Upper lobe of left lung (tissue), 6 donors: ENCODE measurements around the gene ANO3. TPM values are rescaled to one million over a fixed set of nuclear protein-coding genes. Genes with fewer than 3 reads are reported as not detected.

Source experiments
- ATAC-seq, 2 donors: fragments of 200-7000 bp; cut with Tn5 transposase; one replicate each; pipeline ENCODE4 v1.9.1; 2022; ENCODE audit warnings: mild to moderate bottlenecking in 2 of 2, moderate library complexity in 2 of 2; ENCODE audit not compliant: low FRiP score in 2 of 2
- DNase-seq, 2 donors: peaks; one replicate each; pipeline ENCODE4 v3.0.0-alpha.2; 2019 to 2020
- H3K27ac ChIP-seq, 4 donors: fragments of 200-600 bp; sonication (generic); one replicate each; pipeline ENCODE4 v1.5.1; 2016 to 2019
- H3K27me3 ChIP-seq, 4 donors: fragments of 200-600 bp; sonication (generic); one replicate each; pipeline ENCODE4 v1.5.1; 2017 to 2019
- H3K36me3 ChIP-seq, 4 donors: fragments of 200-600 bp; sonication (generic); one replicate each; pipeline ENCODE4 v1.5.1; 2016 to 2019
- H3K4me1 ChIP-seq, 4 donors: fragments of 200-600 bp; sonication (generic); one replicate each; pipeline ENCODE4 v1.5.1; 2018 to 2019
- H3K4me3 ChIP-seq, 4 donors: fragments of 200-600 bp; sonication (generic); one replicate each; pipeline ENCODE4 v1.5.1; 2017 to 2019; ENCODE audit warnings: mild to moderate bottlenecking in 2 of 4, moderate library complexity in 1 of 4
- H3K9me3 ChIP-seq, 4 donors: fragments of 200-600 bp; sonication (generic); one replicate each; pipeline ENCODE4 v1.5.1; 2018 to 2019
- CTCF ChIP-seq, 6 experiments: fragments of 450-650 bp in 4 of 6; fragments of 200-600 bp in 2 of 6; sonication (generic) in 2 of 6; IDR thresholded peaks; one replicate each; pipeline ENCODE4 v1.5.1; 2016 to 2019; ENCODE audit warnings: antibody characterized with exemption in 6 of 6
- EP300 ChIP-seq, 4 donors: sonication (generic); formaldehyde crosslinking; IDR thresholded peaks; one replicate each; pipeline ENCODE4 v1.5.1; 2017; ENCODE audit warnings: antibody characterized with exemption in 4 of 4, control low read depth in 2 of 4
- POLR2A ChIP-seq, 4 donors: fragments of 450-650 bp; IDR thresholded peaks; one replicate each; pipeline ENCODE4 v1.5.1; 2016 to 2017; ENCODE audit warnings: antibody characterized with exemption in 4 of 4, mild to moderate bottlenecking in 2 of 4
- POLR2AphosphoS5 ChIP-seq, 2 donors: sonication (generic); formaldehyde crosslinking; IDR thresholded peaks; one replicate each; pipeline ENCODE4 v1.5.1; 2017; ENCODE audit warnings: antibody characterized with exemption in 2 of 2
- WGBS, 2 donors: methylation state at CpG; one replicate each; pipeline ENCODE4 v1.1.5; 2017 to 2018; 5-methylcytosine and 5-hydroxymethylcytosine counted together
- total RNA-seq, 6 donors: library from RNA; depleted of rRNA in 4 of 6; stranded (reverse); fragments of >200 nt in 4 of 6; gene quantifications; one replicate each; pipeline versions ENCODE4 v1.1.0 to v1.2.1, GENCODE V29; 2016 to 2021
- donor health status: DM: no; HTN: no; CAD: no; lungs with moderate emphysema.
- donor health status: DM: no; HTN: yes; CAD: no; lungs with severe emphysema.

The ANO3 gene
- total RNA-seq, 6 donors from 2014 or later = 0.30 to 0.57 (median 0.33) TPM; not detected in 1

- DNase-seq = no peak
- ATAC-seq = no peak
- H3K27me3 ChIP-seq = no peaks in the 10 kb centered on the region
- 67 to 85% methylated on average over 2 of the region's 2 CpGs for WGBS, 2 donors
- no peaks in the 10 kb centered on the region for H3K9me3 ChIP-seq
- H3K4me3 ChIP-seq = no peak overlapping the region
- no peaks in the 10 kb centered on the region for H3K4me1 ChIP-seq
- H3K36me3 ChIP-seq = no peaks in the 10 kb centered on the region
- no peak for TF ChIP-seq POLR2AphosphoS5 (IDR thresholded peaks at IDR 0.05)
- TF ChIP-seq EP300 (IDR thresholded peaks at IDR 0.05) = no peak
- no peak overlapping the region for H3K27ac ChIP-seq
These were observed 267.5 kb downstream of the ANO3 start for GRCh38 chr11:26599425-26599824.

- ATAC-seq (no peak), DNase-seq (no peak)
- no peaks in the 10 kb centered on the region for H3K9me3 ChIP-seq
- 70 to 88% methylated on average over 3 to 4 of the region's 4 CpGs for WGBS, 2 donors
- no peaks in the 10 kb centered on the region for H3K27me3 ChIP-seq
- H3K4me3 ChIP-seq = no peak overlapping the region
- no peak overlapping the region for H3K27ac ChIP-seq
- no peaks in the 10 kb centered on the region for H3K4me1 ChIP-seq
- no peaks in the 10 kb centered on the region for H3K36me3 ChIP-seq
- TF ChIP-seq POLR2A (IDR thresholded peaks at IDR 0.05) (no peak), CTCF (IDR thresholded peaks at IDR 0.05) (no peak), EP300 (IDR thresholded peaks at IDR 0.05) (no peak), POLR2AphosphoS5 (IDR thresholded peaks at IDR 0.05) (no peak)
These were observed 268.0 kb downstream of the ANO3 start for GRCh38 chr11:26599876-26600434.

GRCh38 chr11:26607725-26608506 is 276.0 kb downstream of the ANO3 start:
- no peak for DNase-seq
- Histone ChIP-seq H3K4me1 (no peaks in the 10 kb centered on the region), H3K4me3 (no peak overlapping the region), H3K27ac (no peak overlapping the region), H3K9me3 (peaks cover 0 to 5% (median 0%) of the 10 kb centered on the region in 4 donors), H3K36me3 (no peaks in the 10 kb centered on the region), H3K27me3 (no peaks in the 10 kb centered on the region)
- 92 to 94% methylated on average over 7 of the region's 7 CpGs for WGBS, 2 donors
- no peak for ATAC-seq
- TF ChIP-seq EP300 (IDR thresholded peaks at IDR 0.05) (no peak), CTCF (IDR thresholded peaks at IDR 0.05) (no peak), POLR2A (IDR thresholded peaks at IDR 0.05) (no peak), POLR2AphosphoS5 (IDR thresholded peaks at IDR 0.05) (no peak)

GRCh38 chr11:26608507-26609146 is 276.7 kb downstream of the ANO3 start:
- Histone ChIP-seq H3K4me1 (no peaks in the 10 kb centered on the region), H3K9me3 (peaks cover 0 to 7% (median 1%) of the 10 kb centered on the region in 4 donors), H3K4me3 (no peak overlapping the region), H3K27ac (no peak overlapping the region), H3K36me3 (no peaks in the 10 kb centered on the region), H3K27me3 (no peaks in the 10 kb centered on the region)
- ATAC-seq = no peak
- TF ChIP-seq CTCF (IDR thresholded peaks at IDR 0.05) (no peak), POLR2AphosphoS5 (IDR thresholded peaks at IDR 0.05) (no peak), EP300 (IDR thresholded peaks at IDR 0.05) (no peak)
- WGBS, 2 donors = 76 to 82% methylated on average over 4 to 9 of the region's 9 CpGs
- DNase-seq = no peak

GRCh38 chr11:26613759-26614158 is 281.8 kb downstream of the ANO3 start:
- Histone ChIP-seq H3K36me3 (no peaks in the 10 kb centered on the region), H3K9me3 (peaks cover 0 to 7% (median 3%) of the 10 kb centered on the region in 4 donors), H3K4me1 (no peaks in the 10 kb centered on the region), H3K27me3 (no peaks in the 10 kb centered on the region), H3K4me3 (no peak overlapping the region), H3K27ac (no peak overlapping the region)
- no peak for ATAC-seq
- TF ChIP-seq POLR2A (IDR thresholded peaks at IDR 0.05) = no peak
- TF ChIP-seq POLR2AphosphoS5 (IDR thresholded peaks at IDR 0.05) = no peak
- TF ChIP-seq EP300 (IDR thresholded peaks at IDR 0.05) = no peak
- TF ChIP-seq CTCF (IDR thresholded peaks at IDR 0.05) = no peak
- WGBS, 2 donors = 68 to 90% methylated on average over 2 of the region's 2 CpGs
- DNase-seq = no peak
